WTC11 (cell line): ENCODE results near the gene POLK. TPM values are rescaled to one million over a fixed set of nuclear protein-coding genes. Genes with fewer than 3 reads are reported as not detected.

Source experiments
- ATAC-seq: fragments of 200-7000 bp; cut with Tn5 transposase; 2 replicates; pipeline ENCODE4 v1.10.0; 2021; ENCODE audit warnings: mild to moderate bottlenecking, moderate library complexity
- CTCF ChIA-PET: fragments of 300-600 bp; sonication (Branson Sonifier 250); formaldehyde crosslinking; loops from one replicate; lab custom pipeline; 2021; ENCODE audit warnings: antibody characterized with exemption; lab: Charles Lee
- POLR2A ChIA-PET: fragments of 350-600 bp; sonication (Branson Sonifier 250); formaldehyde crosslinking; loops from one replicate; lab custom pipeline; 2021; ENCODE audit warnings: antibody characterized with exemption; lab: Charles Lee
- DNase-seq: peaks from one replicate; pipeline ENCODE4 v3.0.0; 2021; ENCODE audit warnings: low spot score
- H3K27ac Mint-ChIP-seq: 2 replicates; pipeline ENCODE4 v1.8.0; 2021; ENCODE audit warnings: mixed read lengths
- H3K27me3 Mint-ChIP-seq: 2 replicates; pipeline ENCODE4 v1.8.0; 2021; ENCODE audit warnings: low read depth, mild to moderate bottlenecking, moderate library complexity, mixed read lengths
- H3K36me3 Mint-ChIP-seq: 2 replicates; pipeline ENCODE4 v1.8.0; 2021; ENCODE audit warnings: mixed read lengths
- H3K4me1 Mint-ChIP-seq: 2 replicates; pipeline ENCODE4 v1.8.0; 2022; ENCODE audit warnings: mixed read lengths
- H3K4me3 Mint-ChIP-seq: 2 replicates; pipeline ENCODE4 v1.8.0; 2021; ENCODE audit warnings: mild to moderate bottlenecking, moderate library complexity, mixed read lengths
- H3K9me3 Mint-ChIP-seq: 2 replicates; pipeline ENCODE4 v1.8.0; 2021; ENCODE audit warnings: mixed read lengths
- AFF4 ChIP-seq: sonication (generic); formaldehyde crosslinking; IDR thresholded peaks from 2 replicates; pipeline ENCODE4 v1.8.1; 2023; ENCODE audit warnings: mild to moderate bottlenecking, missing genetic modification reagents, borderline replicate concordance
- ATF1 ChIP-seq: sonication (generic); formaldehyde crosslinking; IDR thresholded peaks from 2 replicates; pipeline ENCODE4 v1.8.1; 2023; ENCODE audit warnings: mild to moderate bottlenecking, moderate library complexity, missing genetic modification reagents
- ATF2 ChIP-seq: sonication (generic); formaldehyde crosslinking; IDR thresholded peaks from 2 replicates; pipeline ENCODE4 v1.8.1; 2022; ENCODE audit warnings: low read depth, missing genetic modification reagents, borderline replicate concordance
- E2F1 ChIP-seq: sonication (generic); formaldehyde crosslinking; IDR thresholded peaks from 2 replicates; pipeline ENCODE4 v1.8.0; 2022; ENCODE audit warnings: mild to moderate bottlenecking, missing genetic modification reagents
- ESRRA ChIP-seq: sonication (generic); formaldehyde crosslinking; IDR thresholded peaks from 2 replicates; pipeline ENCODE4 v1.8.1; 2022; ENCODE audit warnings: mild to moderate bottlenecking, missing genetic modification reagents, borderline replicate concordance
- ETV6 ChIP-seq: sonication (generic); formaldehyde crosslinking; IDR thresholded peaks from 2 replicates; pipeline ENCODE4 v1.8.1; 2022; ENCODE audit warnings: mild to moderate bottlenecking, missing genetic modification reagents
- GABPB1 ChIP-seq: sonication (generic); formaldehyde crosslinking; IDR thresholded peaks from 2 replicates; pipeline ENCODE4 v1.8.1; 2023; ENCODE audit warnings: mild to moderate bottlenecking, missing genetic modification reagents
- GRHL2 ChIP-seq: fragments of 250-450 bp; sonication (Bioruptor Pico); IDR thresholded peaks from 2 replicates; pipeline ENCODE4 v1.8.0; 2022; ENCODE audit warnings: mild to moderate bottlenecking, moderate library complexity; ENCODE audit not compliant: insufficient replicate concordance, severe bottlenecking
- JAZF1 ChIP-seq: fragments of 250-450 bp; sonication (Bioruptor Pico); IDR thresholded peaks from 2 replicates; pipeline ENCODE4 v1.9.0; 2021; ENCODE audit warnings: moderate library complexity, mild to moderate bottlenecking, inconsistent platforms
- JUN ChIP-seq: sonication (generic); formaldehyde crosslinking; IDR thresholded peaks from 2 replicates; pipeline ENCODE4 v1.8.0; 2023; ENCODE audit warnings: mild to moderate bottlenecking, missing genetic modification reagents
- KAT7 ChIP-seq: sonication (generic); formaldehyde crosslinking; IDR thresholded peaks from 2 replicates; pipeline ENCODE4 v1.8.1; 2023; ENCODE audit warnings: missing genetic modification reagents, mild to moderate bottlenecking, borderline replicate concordance
- MYBL2 ChIP-seq: sonication (generic); formaldehyde crosslinking; IDR thresholded peaks from 2 replicates; pipeline ENCODE4 v1.8.1; 2023; ENCODE audit warnings: mild to moderate bottlenecking, moderate library complexity, missing genetic modification reagents
- NR3C1 ChIP-seq: sonication (generic); formaldehyde crosslinking; conservative IDR thresholded peaks from 2 replicates; pipeline ENCODE4 v1.8.1; 2023; ENCODE audit warnings: low read depth, mild to moderate bottlenecking, missing genetic modification reagents
- USF1 ChIP-seq: sonication (generic); formaldehyde crosslinking; IDR thresholded peaks from 2 replicates; pipeline ENCODE4 v1.8.0; 2022; ENCODE audit warnings: mild to moderate bottlenecking, missing genetic modification reagents
- ZNF425 ChIP-seq: fragments of 250-450 bp; sonication (Bioruptor Pico); conservative IDR thresholded peaks from 2 replicates; pipeline ENCODE4 v1.9.0; 2021; ENCODE audit warnings: mild to moderate bottlenecking
- ZNF512 ChIP-seq: sonication (generic); formaldehyde crosslinking; IDR thresholded peaks from 2 replicates; pipeline ENCODE4 v1.8.1; 2022; ENCODE audit warnings: missing genetic modification reagents, borderline replicate concordance
- ZSCAN18 ChIP-seq: fragments of 250-450 bp; sonication (Bioruptor Pico); IDR thresholded peaks from 2 replicates; pipeline ENCODE4 v2.1.2; 2022; ENCODE audit warnings: mild to moderate bottlenecking, moderate library complexity
- total RNA-seq: library from RNA; stranded (reverse); gene quantifications from 3 replicates; pipeline ENCODE4 v1.2.3, GENCODE V29; 2021

POLK gene
- total RNA-seq, 1 experiment from 2014 or later, result 7.1 TPM

GRCh38 chr5:75608870-75609269 lies 97.2 kb downstream of the POLK start (continued):
- no peak for TF ChIP-seq ZSCAN18 (CRISPR knock-in tag)
- no peak for TF ChIP-seq E2F1 (CRISPR knock-in tag)
- TF ChIP-seq ATF2, result no peak
- no peak for TF ChIP-seq GRHL2 (CRISPR knock-in tag)
- no peak for TF ChIP-seq ZNF425 (CRISPR knock-in tag)
- TF ChIP-seq ZNF512 (CRISPR knock-in tag), result no peak

GRCh38 chr5:75610201-75610600 lies 98.5 kb downstream of the POLK start:
- H3K27me3 Mint-ChIP-seq, result peaks cover 8% of the 10 kb centered on the region
- H3K9me3 Mint-ChIP-seq, result no peaks in the 10 kb centered on the region
- ATAC-seq, result 0 out of 2 replicates have a peak, but pooled peaks have one; percentile 9
- peak overlapping the region; percentile 77 for H3K4me3 Mint-ChIP-seq
- ChIA-PET CTCF (interaction anchor here (0.6 kb wide), 2 partner anchors 71 to 362 kb away, joined by 3 read pairs; no protein-coding TSS in a partner anchor), POLR2A (no interaction called here)
- H3K27ac Mint-ChIP-seq, result no peak overlapping the region
- H3K36me3 Mint-ChIP-seq, result no peaks in the 10 kb centered on the region
- H3K4me1 Mint-ChIP-seq, result peaks cover 37% of the 10 kb centered on the region
- DNase-seq, result no peak
- TF ChIP-seq AFF4 (no peak), MYBL2 (CRISPR knock-in tag) (no peak), USF1 (CRISPR knock-in tag) (no peak), ESRRA (CRISPR knock-in tag) (no peak), ZSCAN18 (CRISPR knock-in tag) (no peak), GABPB1 (no peak), E2F1 (CRISPR knock-in tag) (no peak), ETV6 (CRISPR knock-in tag) (no peak), KAT7 (no peak), NR3C1 (CRISPR knock-in tag) (no peak), JAZF1 (CRISPR knock-in tag) (no peak), ZNF512 (CRISPR knock-in tag) (no peak), ATF1 (no peak), JUN (no peak)
